K562 (cell line): Measurements from ENCODE around the gene PIP5K1B. TPM values are rescaled to one million over a fixed set of nuclear protein-coding genes. Genes with fewer than 3 reads are reported as not detected.

ENCODE experiments used
- ATF6 ChIP-seq: sonication (generic); formaldehyde crosslinking; IDR thresholded peaks from 2 replicates; pipeline ENCODE4 v1.4.0; 2020; ENCODE audit warnings: mild to moderate bottlenecking, missing genetic modification reagents
- CBX1 ChIP-seq: sonication (generic); IDR thresholded peaks from 2 replicates; pipeline ENCODE4 v1.6.1; 2016; ENCODE audit warnings: antibody characterized with exemption, low read depth, mild to moderate bottlenecking
- CREB1 ChIP-seq, 2 experiments: sonication (generic) in 1 of 2; formaldehyde crosslinking in 1 of 2; IDR thresholded peaks; 2 replicates each; pipeline versions ENCODE4 v1.6.1 to v1.8.0; 2012 to 2022; ENCODE audit warnings: inconsistent platforms in 1 of 2, mild to moderate bottlenecking in 1 of 2, missing genetic modification reagents in 1 of 2, moderate library complexity in 1 of 2
- CXXC5 ChIP-seq: fragments of 250-450 bp; sonication (Bioruptor Pico); IDR thresholded peaks from 2 replicates; pipeline ENCODE4 v1.8.0; 2022; ENCODE audit warnings: inconsistent platforms, mild to moderate bottlenecking, moderate library complexity
- DNMT1 ChIP-seq: fragments of 450-650 bp; IDR thresholded peaks from 2 replicates; pipeline ENCODE4 v1.6.1; 2016; ENCODE audit warnings: antibody characterized with exemption, mild to moderate bottlenecking
- E2F1 ChIP-seq: sonication (generic); formaldehyde crosslinking; IDR thresholded peaks from 2 replicates; pipeline ENCODE4 v1.8.1; 2023; ENCODE audit warnings: mild to moderate bottlenecking, missing genetic modification reagents, moderate library complexity
- E2F3 ChIP-seq: fragments of 250-450 bp; sonication (Bioruptor Pico); IDR thresholded peaks from 2 replicates; pipeline ENCODE4 v1.4.0; 2020; ENCODE audit warnings: mild to moderate bottlenecking
- ESRRA ChIP-seq: fragments of 450-650 bp; IDR thresholded peaks from 2 replicates; pipeline ENCODE4 v1.6.1; 2014; ENCODE audit warnings: low read depth, mild to moderate bottlenecking, moderate library complexity, borderline replicate concordance
- HMGN3 ChIP-seq: IDR thresholded peaks from 2 replicates; pipeline ENCODE4 v1.6.1; 2011; ENCODE audit warnings: borderline replicate concordance, low read depth, mild to moderate bottlenecking, mixed read lengths, low read length; ENCODE audit not compliant: insufficient read length; ENCODE audit errors: extremely low read depth
- MCM5 ChIP-seq: fragments of 450-650 bp; IDR thresholded peaks from 2 replicates; pipeline ENCODE4 v1.6.1; 2016; ENCODE audit warnings: low read depth
- OTX1 ChIP-seq: fragments of 450-650 bp; formaldehyde crosslinking; IDR thresholded peaks from 2 replicates; pipeline ENCODE4 v1.4.0; 2022; ENCODE audit warnings: mild to moderate bottlenecking
- PCBP1 ChIP-seq: fragments of 200-400 bp; formaldehyde crosslinking; IDR thresholded peaks from 2 replicates; pipeline ENCODE4 v1.6.1; 2018; ENCODE audit warnings: mild to moderate bottlenecking, low read depth, low read length; ENCODE audit not compliant: poor library complexity, severe bottlenecking
- POLR2G ChIP-seq: fragments of 200-400 bp; formaldehyde crosslinking; IDR thresholded peaks from 2 replicates; pipeline ENCODE4 v1.6.1; 2017; ENCODE audit warnings: low read depth, mild to moderate bottlenecking, antibody characterized with exemption, low read length, moderate library complexity
- POLR2H ChIP-seq: IDR thresholded peaks from 2 replicates; pipeline ENCODE4 v1.6.1; 2016; ENCODE audit warnings: missing genetic modification characterization, low read depth, mild to moderate bottlenecking, control low read depth, missing compliant biosample characterization, moderate library complexity
- RBM22 ChIP-seq: fragments of 200-400 bp; formaldehyde crosslinking; IDR thresholded peaks from 2 replicates; pipeline ENCODE4 v1.6.1; 2018; ENCODE audit warnings: low read length, low read depth; ENCODE audit not compliant: poor library complexity, severe bottlenecking
- RCOR1 ChIP-seq, 2 experiments: IDR thresholded peaks; 2 replicates each; pipeline ENCODE4 v1.6.1; 2012; ENCODE audit warnings: low read depth in 2 of 2, low read length in 2 of 2, borderline replicate concordance in 1 of 2, improper control_type of control experiment in 1 of 2
- U2AF1 ChIP-seq: fragments of 200-400 bp; formaldehyde crosslinking; optimal IDR thresholded peaks from 2 replicates; pipeline ENCODE3; 2017; ENCODE audit warnings: mild to moderate bottlenecking, low read depth, low read length, moderate library complexity
- ZNF12 ChIP-seq: sonication (generic); formaldehyde crosslinking; IDR thresholded peaks from 2 replicates; pipeline ENCODE4 v1.4.0; 2020; ENCODE audit warnings: mild to moderate bottlenecking, missing genetic modification reagents
- ZNF143 ChIP-seq: sonication (generic); formaldehyde crosslinking; IDR thresholded peaks from 2 replicates; pipeline ENCODE4 v1.9.0; 2022; ENCODE audit warnings: mild to moderate bottlenecking, missing genetic modification reagents
- ZNF347 ChIP-seq: fragments of 450-650 bp; formaldehyde crosslinking; IDR thresholded peaks from 2 replicates; pipeline ENCODE4 v1.4.0; 2020; ENCODE audit warnings: low read depth, mild to moderate bottlenecking, moderate library complexity
- ZNF436 ChIP-seq: fragments of 250-450, 450-650 bp; sonication (Bioruptor Pico); formaldehyde crosslinking; IDR thresholded peaks from 2 replicates; pipeline ENCODE4 v1.7.0; 2020; ENCODE audit warnings: mild to moderate bottlenecking
- ZSCAN32 ChIP-seq: fragments of 450-650 bp; formaldehyde crosslinking; IDR thresholded peaks from 2 replicates; pipeline ENCODE4 v1.4.0; 2020; ENCODE audit warnings: mild to moderate bottlenecking, moderate library complexity
- polyA plus RNA-seq, 8 experiments: library from polyadenylated mRNA; depleted of rRNA in 4 of 8; stranded (reverse) in 5 of 8; unstranded in 3 of 8; fragments of >200 nt; fragmentation: Nextera tagmentation in 2 of 8; fragmentation: Illumina TruSeq in 1 of 8; extraction: Ambion mirVana in 2 of 8; extraction: Trizol in 1 of 8; gene quantifications; 2 replicates each; pipeline versions ENCODE4 v1.2.1 to v1.2.3, GENCODE V29; 2011 to 2014; ENCODE audit warnings: inconsistent platforms in 1 of 8, missing spikeins in 1 of 8
- total RNA-seq, 7 experiments: library from RNA; depleted of rRNA in 6 of 7; stranded (reverse); fragments of >200 nt in 6 of 7; fragmentation: Illumina TruSeq in 2 of 7; extraction: Trizol in 2 of 7; gene quantifications; 2 replicates each; pipeline versions ENCODE4 v1.2.1 to v1.2.3, GENCODE V29; 2011 to 2021; ENCODE audit warnings: low replicate concordance in 1 of 7
- TF ChIP-seq, protein P1 (sequence below): fragments of 200-400 bp; formaldehyde crosslinking; IDR thresholded peaks from 2 replicates; pipeline ENCODE4 v1.6.1; 2017; ENCODE audit warnings: mild to moderate bottlenecking, low read depth, low read length, moderate library complexity

Gene PIP5K1B
- total and polyA plus RNA-seq, 9 of the 15 experiments (the other 6 are each of a cell fraction or from before 2014, with no cell fraction given): 3.1 to 12.9 (median 7.4) TPM

DNA sequence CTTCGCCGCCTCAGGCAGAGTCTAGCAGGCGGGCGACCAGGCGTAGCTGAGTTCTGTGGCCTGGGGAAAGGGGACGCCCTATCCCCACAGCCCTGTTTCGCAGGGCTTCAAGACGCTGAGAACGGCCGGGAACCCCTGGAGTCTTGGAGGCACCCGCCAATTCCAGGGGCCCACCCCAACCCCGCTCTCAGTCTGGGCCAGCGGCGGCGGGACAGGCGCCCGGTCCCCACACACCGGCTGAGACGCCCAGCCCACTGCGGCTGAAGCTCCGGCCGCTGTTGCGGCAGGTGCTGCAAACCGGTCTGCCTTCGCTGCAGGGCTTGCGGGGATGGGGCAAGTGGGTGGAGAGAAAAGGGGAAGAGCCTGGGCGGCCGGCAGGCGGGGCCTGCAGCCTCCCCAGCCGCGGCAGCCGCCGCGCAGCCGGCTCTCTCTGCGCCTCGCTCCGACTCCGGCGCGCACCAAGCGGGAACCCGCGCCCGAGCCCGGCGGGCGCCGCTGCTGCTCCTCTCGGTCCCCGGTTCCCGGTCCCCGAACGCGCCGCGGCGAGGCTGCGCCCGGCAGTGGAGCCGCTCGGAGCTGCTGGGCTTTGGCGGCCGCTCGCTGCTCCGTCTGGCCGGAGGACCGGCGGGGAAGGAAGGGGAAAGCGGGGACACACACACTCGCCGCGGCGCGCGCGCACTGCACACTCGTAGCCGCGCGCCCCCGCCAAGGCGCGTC is at the start of gene PIP5K1B (continued):
- no peak for TF ChIP-seq DNMT1
- TF ChIP-seq CBX1: peak; percentile 63; the same call in 1 of the 2 replicates
- peak; percentile 58 for TF ChIP-seq PCBP1
- TF ChIP-seq POLR2H (tag): peak; percentile 37; the same call in 1 of the 2 replicates
- no peak for TF ChIP-seq E2F3 (CRISPR knock-in tag)
- no peak for TF ChIP-seq E2F1 (CRISPR knock-in tag)
- no peak for TF ChIP-seq U2AF1
- TF ChIP-seq RBM22: no peak
- no peak for TF ChIP-seq CREB1 (IDR thresholded peaks at IDR 0.05)
- no peak; the same call in 1 of the 2 replicates for TF ChIP-seq CREB1 (CRISPR knock-in tag; IDR thresholded peaks at IDR 0.05)
- no peak for TF ChIP-seq ATF6 (CRISPR knock-in tag)
- no peak for TF ChIP-seq ZSCAN32 (CRISPR knock-in tag)
- TF ChIP-seq ZNF347 (CRISPR knock-in tag): no peak
- TF ChIP-seq POLR2G: peak; percentile 90
- no peak for TF ChIP-seq OTX1 (CRISPR knock-in tag)
- 0 out of 2 replicates have a peak, but pooled peaks have one; percentile 27 for TF ChIP-seq ZNF143 (CRISPR knock-in tag)
- 0 out of 4 replicates have a peak, but pooled peaks of 1 of the 2 experiments have one; percentile 21 for TF ChIP-seq RCOR1 (IDR thresholded peaks at IDR 0.05; ENCODE audit: borderline replicate concordance in 1 of 2, low read depth in 2 of 2, low read length in 2 of 2)
- TF ChIP-seq ZNF12 (CRISPR knock-in tag): no peak
- no peak for TF ChIP-seq ZNF436 (CRISPR knock-in tag)
- no peak for TF ChIP-seq ESRRA
- no peak for TF ChIP-seq MCM5
- peak; percentile 75 for TF ChIP-seq HMGN3
- peak; percentile 76 for TF ChIP-seq CXXC5 (CRISPR knock-in tag)
- TF ChIP-seq, protein P1, sequence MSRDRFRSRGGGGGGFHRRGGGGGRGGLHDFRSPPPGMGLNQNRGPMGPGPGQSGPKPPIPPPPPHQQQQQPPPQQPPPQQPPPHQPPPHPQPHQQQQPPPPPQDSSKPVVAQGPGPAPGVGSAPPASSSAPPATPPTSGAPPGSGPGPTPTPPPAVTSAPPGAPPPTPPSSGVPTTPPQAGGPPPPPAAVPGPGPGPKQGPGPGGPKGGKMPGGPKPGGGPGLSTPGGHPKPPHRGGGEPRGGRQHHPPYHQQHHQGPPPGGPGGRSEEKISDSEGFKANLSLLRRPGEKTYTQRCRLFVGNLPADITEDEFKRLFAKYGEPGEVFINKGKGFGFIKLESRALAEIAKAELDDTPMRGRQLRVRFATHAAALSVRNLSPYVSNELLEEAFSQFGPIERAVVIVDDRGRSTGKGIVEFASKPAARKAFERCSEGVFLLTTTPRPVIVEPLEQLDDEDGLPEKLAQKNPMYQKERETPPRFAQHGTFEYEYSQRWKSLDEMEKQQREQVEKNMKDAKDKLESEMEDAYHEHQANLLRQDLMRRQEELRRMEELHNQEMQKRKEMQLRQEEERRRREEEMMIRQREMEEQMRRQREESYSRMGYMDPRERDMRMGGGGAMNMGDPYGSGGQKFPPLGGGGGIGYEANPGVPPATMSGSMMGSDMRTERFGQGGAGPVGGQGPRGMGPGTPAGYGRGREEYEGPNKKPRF: no peak
